Panc1 (cell line): Measurements from ENCODE around the gene SNX15. TPM values are rescaled to one million over a fixed set of nuclear protein-coding genes. Genes with fewer than 3 reads are reported as not detected.

ENCODE experiments used
- ATAC-seq: fragments of 200-7000 bp; cut with Tn5 transposase; 2 replicates; pipeline ENCODE4 v1.9.1; 2020; ENCODE audit warnings: mild to moderate bottlenecking, moderate library complexity
- BruUV-seq: library from RNA; stranded (reverse); fragments of 400-500 nt; replicated peaks from 2 replicates; lab custom pipeline; 2021; lab: Mats Ljungman, UMichigan
- CTCF ChIA-PET: fragments of 300-600 bp; sonication (Branson Sonifier 250); formaldehyde crosslinking; loops from one replicate; lab custom pipeline; 2022; ENCODE audit warnings: antibody characterized with exemption; lab: Charles Lee
- POLR2A ChIA-PET: fragments of 300-600 bp; sonication (Branson Sonifier 250); formaldehyde crosslinking; loops from one replicate; lab custom pipeline; 2022; ENCODE audit warnings: antibody characterized with exemption; lab: Charles Lee
- DNase-seq: peaks from one replicate; pipeline ENCODE4 v3.0.0-alpha.2; 2010; ENCODE audit warnings: low read depth, low spot score
- H3K27ac ChIP-seq: 2 replicates; pipeline ENCODE4 v1.5.1; 2011; ENCODE audit warnings: mild to moderate bottlenecking, low read length, inconsistent platforms
- H3K27me3 ChIP-seq: fragments of 200-500 bp; sonication (Bioruptor generic); 2 replicates; pipeline ENCODE4 v1.6.0; 2014; ENCODE audit warnings: low read length, inconsistent platforms; ENCODE audit not compliant: control insufficient read depth, insufficient read depth
- H3K36me3 ChIP-seq: fragments of 200-500 bp; sonication (Bioruptor generic); 2 replicates; pipeline ENCODE4 v1.5.1; 2014; ENCODE audit warnings: inconsistent platforms, mild to moderate bottlenecking, low read length, moderate library complexity; ENCODE audit not compliant: control insufficient read depth, insufficient read depth
- H3K4me1 ChIP-seq: 2 replicates; pipeline ENCODE4 v1.5.1; 2011; ENCODE audit warnings: inconsistent platforms, mild to moderate bottlenecking, low read length, moderate library complexity; ENCODE audit not compliant: control insufficient read depth, insufficient read depth
- H3K4me3 ChIP-seq, 2 experiments: 2 replicates each; pipeline ENCODE4 v1.5.1; 2011 to 2012; ENCODE audit warnings: low read depth in 2 of 2, low read length in 2 of 2, mild to moderate bottlenecking in 2 of 2, inconsistent platforms in 1 of 2, moderate library complexity in 1 of 2
- H3K9me3 ChIP-seq: fragments of 200-500 bp; sonication (Bioruptor generic); 2 replicates; pipeline ENCODE4 v1.5.1; 2014; ENCODE audit warnings: low read depth, mild to moderate bottlenecking, inconsistent platforms, low read length, moderate library complexity; ENCODE audit not compliant: control insufficient read depth, insufficient read depth
- CTCF ChIP-seq: fragments of 450-650 bp; IDR thresholded peaks from 2 replicates; pipeline ENCODE4 v1.5.1; 2017; ENCODE audit warnings: mild to moderate bottlenecking
- POLR2AphosphoS5 ChIP-seq: IDR thresholded peaks from 2 replicates; pipeline ENCODE4 v1.6.1; 2012; ENCODE audit warnings: mild to moderate bottlenecking, low read depth, low read length, moderate library complexity
- REST ChIP-seq, 2 experiments: IDR thresholded peaks; 2 replicates each; pipeline ENCODE4 v1.6.1; 2011 to 2012; ENCODE audit warnings: low read depth in 2 of 2, control low read depth in 1 of 2, low read length in 1 of 2, mild to moderate bottlenecking in 1 of 2, moderate library complexity in 1 of 2; ENCODE audit not compliant: insufficient read depth in 1 of 2
- SIN3A ChIP-seq: IDR thresholded peaks from 2 replicates; pipeline ENCODE4 v1.6.1; 2012; ENCODE audit warnings: low read depth, mild to moderate bottlenecking, low read length, moderate library complexity, borderline replicate concordance; ENCODE audit not compliant: insufficient read depth
- TCF7L2 ChIP-seq: IDR thresholded peaks from 2 replicates; pipeline ENCODE4 v1.6.1; 2011; ENCODE audit warnings: mild to moderate bottlenecking, low read depth, low read length, inconsistent platforms
- in situ Hi-C: cut with HindIII; loops from 2 replicates; pipeline ENCODE4 v1.10.0; 2016; ENCODE audit warnings: low sequenced_read_pairs, low pct_unique_long_range_greater_than_20kb
- intact Hi-C: fragments of 100-400 bp; cut with micrococcal nuclease; formaldehyde crosslinking; loops from one replicate; pipeline ENCODE4 v1.10.0; 2022; ENCODE audit not compliant: unreplicated experiment
- total RNA-seq: library from RNA; stranded (reverse); gene quantifications from one replicate; pipeline ENCODE4 v1.2.1, GENCODE V29; 2021; ENCODE audit not compliant: unreplicated experiment

SNX15 gene
- total RNA-seq, 1 experiment from 2014 or later = 51.5 TPM

GRCh38 chr11:65051398-65051858 is 24.2 kb downstream of the SNX15 start:
- DNase-seq = no peak
- no peak for ATAC-seq
- H3K9me3 ChIP-seq = no peaks in the 10 kb centered on the region
- ChIA-PET CTCF (interaction anchor here (0.6 kb wide), 1 partner anchor 13 kb away, joined by 15 read pairs; no protein-coding TSS in a partner anchor), POLR2A (interaction anchor here (0.7 kb wide), 1 partner anchor 10 kb away, joined by 11 read pairs; the partner anchor contains the start of gene SAC3D1)
- no peak for TF ChIP-seq REST (IDR thresholded peaks at IDR 0.05; ENCODE audit: insufficient read depth in 1 of 2, low read depth in 2 of 2, low read length in 1 of 2)
- no peak for TF ChIP-seq SIN3A
- no peak for TF ChIP-seq POLR2AphosphoS5
- no peak for TF ChIP-seq TCF7L2
- no peak for TF ChIP-seq CTCF
- H3K4me3 ChIP-seq = no peak overlapping the region
- H3K4me1 ChIP-seq = no peaks in the 10 kb centered on the region
- in situ Hi-C loops = no loop called here
- intact Hi-C loops = no loop called here
- no peak overlapping the region for H3K27ac ChIP-seq
- H3K36me3 ChIP-seq = no peaks in the 10 kb centered on the region
- BruUV-seq = no TSS peak
- no peaks in the 10 kb centered on the region for H3K27me3 ChIP-seq

GRCh38 chr11:65053827-65054508 is 26.7 kb downstream of the SNX15 start:
- POLR2A ChIA-PET = no interaction called here
- CTCF ChIA-PET = no interaction called here
- BruUV-seq = no TSS peak

More at GRCh38 chr11:65053827-65054508, 26.7 kb downstream of the SNX15 start:
- intact Hi-C loops = no loop called here
- ATAC-seq (no peak), DNase-seq (no peak)
- no peak overlapping the region for H3K4me3 ChIP-seq
- H3K4me1 ChIP-seq = no peaks in the 10 kb centered on the region
- H3K27ac ChIP-seq = no peak overlapping the region
- no peak for TF ChIP-seq POLR2AphosphoS5
- no peak for TF ChIP-seq TCF7L2
- TF ChIP-seq REST (IDR thresholded peaks at IDR 0.05; ENCODE audit: insufficient read depth in 1 of 2, low read depth in 2 of 2, low read length in 1 of 2) = no peak
- H3K27me3 ChIP-seq = no peaks in the 10 kb centered on the region
- no peaks in the 10 kb centered on the region for H3K36me3 ChIP-seq
- no peaks in the 10 kb centered on the region for H3K9me3 ChIP-seq
- in situ Hi-C loops = no loop called here
